K562 (cell line): Measurements from ENCODE around the gene TAF15. TPM values are rescaled to one million over a fixed set of nuclear protein-coding genes. Genes with fewer than 3 reads are reported as not detected.

Experiments
- EHMT2 ChIP-seq: fragments of 450-650 bp; IDR thresholded peaks from 2 replicates; pipeline ENCODE4 v1.6.1; 2018; ENCODE audit warnings: antibody characterized with exemption
- FOSL1 ChIP-seq: fragments of 200-800 bp; sonication (Bioruptor generic); conservative IDR thresholded peaks from 2 replicates; pipeline ENCODE4 v1.6.1; 2016; ENCODE audit warnings: missing genetic modification characterization, missing compliant biosample characterization
- FOXK1 ChIP-seq: sonication (generic); formaldehyde crosslinking; IDR thresholded peaks from 2 replicates; pipeline ENCODE4 v1.8.0; 2022; ENCODE audit warnings: missing genetic modification reagents, mild to moderate bottlenecking, borderline replicate concordance
- RFX1 ChIP-seq: fragments of 450-650 bp; IDR thresholded peaks from 2 replicates; pipeline ENCODE4 v1.6.1; 2016; ENCODE audit warnings: mild to moderate bottlenecking, moderate library complexity
- ZNF197 ChIP-seq: fragments of 200-800 bp; sonication (Bioruptor generic); IDR thresholded peaks from 2 replicates; pipeline ENCODE4 v1.6.1; 2016; ENCODE audit warnings: low read depth, missing genetic modification characterization, missing compliant biosample characterization
- ZNF253 ChIP-seq: fragments of 250-450 bp; sonication (Bioruptor Pico); conservative IDR thresholded peaks from 2 replicates; pipeline ENCODE4 v1.6.1; 2021; ENCODE audit warnings: mild to moderate bottlenecking
- ZNF274 ChIP-seq: IDR thresholded peaks from 2 replicates; pipeline ENCODE4 v1.6.1; 2011; ENCODE audit warnings: low read depth, mild to moderate bottlenecking, low read length, moderate library complexity, borderline replicate concordance
- polyA plus RNA-seq, 8 experiments: library from polyadenylated mRNA; depleted of rRNA in 4 of 8; stranded (reverse) in 5 of 8; unstranded in 3 of 8; fragments of >200 nt; fragmentation: Nextera tagmentation in 2 of 8; fragmentation: Illumina TruSeq in 1 of 8; extraction: Ambion mirVana in 2 of 8; extraction: Trizol in 1 of 8; gene quantifications; 2 replicates each; pipeline versions ENCODE4 v1.2.1 to v1.2.3, GENCODE V29; 2011 to 2014; ENCODE audit warnings: inconsistent platforms in 1 of 8, missing spikeins in 1 of 8
- total RNA-seq, 7 experiments: library from RNA; depleted of rRNA in 6 of 7; stranded (reverse); fragments of >200 nt in 6 of 7; fragmentation: Illumina TruSeq in 2 of 7; extraction: Trizol in 2 of 7; gene quantifications; 2 replicates each; pipeline versions ENCODE4 v1.2.1 to v1.2.3, GENCODE V29; 2011 to 2021; ENCODE audit warnings: low replicate concordance in 1 of 7
- TF ChIP-seq, protein P1 (sequence below): fragments of 250-450 bp; sonication (Bioruptor Pico); IDR thresholded peaks from 2 replicates; pipeline ENCODE4 v1.4.0; 2020
- TF ChIP-seq, protein P2 (sequence below): IDR thresholded peaks from 2 replicates; pipeline ENCODE4 v1.6.1; 2011; ENCODE audit not compliant: insufficient read length; ENCODE audit errors: extremely low read depth
- TF ChIP-seq, protein P3 (sequence below): IDR thresholded peaks from 2 replicates; pipeline ENCODE4 v1.6.1; 2011; ENCODE audit warnings: borderline replicate concordance, low read depth, mild to moderate bottlenecking, moderate library complexity, low read length; ENCODE audit not compliant: insufficient read depth, poor library complexity, severe bottlenecking

TAF15 gene
- total and polyA plus RNA-seq, 9 of the 15 experiments (the other 6 are each of a cell fraction or from before 2014, with no cell fraction given): 4.1 to 272 (median 56.8) TPM

DNA sequence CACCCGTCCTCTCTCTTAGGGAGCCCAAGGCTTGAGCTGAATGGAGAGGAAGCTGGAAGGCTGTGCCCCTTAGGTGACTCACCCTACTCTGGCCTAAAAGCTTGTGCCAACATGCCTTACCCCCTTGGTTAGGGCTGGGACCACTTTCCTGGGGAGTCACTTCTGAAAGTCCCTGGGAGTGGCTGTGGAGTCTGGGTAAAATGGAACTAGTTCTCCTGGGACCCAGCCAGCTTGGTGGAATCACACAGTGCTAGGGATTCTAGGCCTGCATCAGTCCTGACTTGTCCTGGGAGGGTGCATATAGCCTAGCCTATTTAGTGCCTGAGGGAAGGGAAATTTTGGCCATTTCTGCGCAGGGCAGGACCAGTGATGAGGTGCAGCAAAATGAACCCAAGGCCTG lies 24.4 kb upstream of the TAF15 start (continued):
- TF ChIP-seq, protein P1, sequence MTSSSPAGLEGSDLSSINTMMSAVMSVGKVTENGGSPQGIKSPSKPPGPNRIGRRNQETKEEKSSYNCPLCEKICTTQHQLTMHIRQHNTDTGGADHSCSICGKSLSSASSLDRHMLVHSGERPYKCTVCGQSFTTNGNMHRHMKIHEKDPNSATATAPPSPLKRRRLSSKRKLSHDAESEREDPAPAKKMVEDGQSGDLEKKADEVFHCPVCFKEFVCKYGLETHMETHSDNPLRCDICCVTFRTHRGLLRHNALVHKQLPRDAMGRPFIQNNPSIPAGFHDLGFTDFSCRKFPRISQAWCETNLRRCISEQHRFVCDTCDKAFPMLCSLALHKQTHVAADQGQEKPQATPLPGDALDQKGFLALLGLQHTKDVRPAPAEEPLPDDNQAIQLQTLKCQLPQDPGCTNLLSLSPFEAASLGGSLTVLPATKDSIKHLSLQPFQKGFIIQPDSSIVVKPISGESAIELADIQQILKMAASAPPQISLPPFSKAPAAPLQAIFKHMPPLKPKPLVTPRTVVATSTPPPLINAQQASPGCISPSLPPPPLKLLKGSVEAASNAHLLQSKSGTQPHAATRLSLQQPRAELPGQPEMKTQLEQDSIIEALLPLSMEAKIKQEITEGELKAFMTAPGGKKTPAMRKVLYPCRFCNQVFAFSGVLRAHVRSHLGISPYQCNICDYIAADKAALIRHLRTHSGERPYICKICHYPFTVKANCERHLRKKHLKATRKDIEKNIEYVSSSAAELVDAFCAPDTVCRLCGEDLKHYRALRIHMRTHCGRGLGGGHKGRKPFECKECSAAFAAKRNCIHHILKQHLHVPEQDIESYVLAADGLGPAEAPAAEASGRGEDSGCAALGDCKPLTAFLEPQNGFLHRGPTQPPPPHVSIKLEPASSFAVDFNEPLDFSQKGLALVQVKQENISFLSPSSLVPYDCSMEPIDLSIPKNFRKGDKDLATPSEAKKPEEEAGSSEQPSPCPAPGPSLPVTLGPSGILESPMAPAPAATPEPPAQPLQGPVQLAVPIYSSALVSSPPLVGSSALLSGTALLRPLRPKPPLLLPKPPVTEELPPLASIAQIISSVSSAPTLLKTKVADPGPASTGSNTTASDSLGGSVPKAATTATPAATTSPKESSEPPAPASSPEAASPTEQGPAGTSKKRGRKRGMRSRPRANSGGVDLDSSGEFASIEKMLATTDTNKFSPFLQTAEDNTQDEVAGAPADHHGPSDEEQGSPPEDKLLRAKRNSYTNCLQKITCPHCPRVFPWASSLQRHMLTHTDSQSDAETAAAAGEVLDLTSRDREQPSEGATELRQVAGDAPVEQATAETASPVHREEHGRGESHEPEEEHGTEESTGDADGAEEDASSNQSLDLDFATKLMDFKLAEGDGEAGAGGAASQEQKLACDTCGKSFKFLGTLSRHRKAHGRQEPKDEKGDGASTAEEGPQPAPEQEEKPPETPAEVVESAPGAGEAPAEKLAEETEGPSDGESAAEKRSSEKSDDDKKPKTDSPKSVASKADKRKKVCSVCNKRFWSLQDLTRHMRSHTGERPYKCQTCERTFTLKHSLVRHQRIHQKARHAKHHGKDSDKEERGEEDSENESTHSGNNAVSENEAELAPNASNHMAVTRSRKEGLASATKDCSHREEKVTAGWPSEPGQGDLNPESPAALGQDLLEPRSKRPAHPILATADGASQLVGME (CRISPR knock-in tag): no peak
- TF ChIP-seq FOXK1: no peak
- TF ChIP-seq ZNF274: no peak
- no peak for TF ChIP-seq FOSL1 (tag)
- TF ChIP-seq, protein P2, sequence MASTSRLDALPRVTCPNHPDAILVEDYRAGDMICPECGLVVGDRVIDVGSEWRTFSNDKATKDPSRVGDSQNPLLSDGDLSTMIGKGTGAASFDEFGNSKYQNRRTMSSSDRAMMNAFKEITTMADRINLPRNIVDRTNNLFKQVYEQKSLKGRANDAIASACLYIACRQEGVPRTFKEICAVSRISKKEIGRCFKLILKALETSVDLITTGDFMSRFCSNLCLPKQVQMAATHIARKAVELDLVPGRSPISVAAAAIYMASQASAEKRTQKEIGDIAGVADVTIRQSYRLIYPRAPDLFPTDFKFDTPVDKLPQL: no peak
- no peak for TF ChIP-seq ZNF197 (CRISPR knock-in tag)
- no peak for TF ChIP-seq ZNF253 (CRISPR knock-in tag)
- TF ChIP-seq EHMT2: no peak
- no peak for TF ChIP-seq RFX1
- TF ChIP-seq, protein P3, sequence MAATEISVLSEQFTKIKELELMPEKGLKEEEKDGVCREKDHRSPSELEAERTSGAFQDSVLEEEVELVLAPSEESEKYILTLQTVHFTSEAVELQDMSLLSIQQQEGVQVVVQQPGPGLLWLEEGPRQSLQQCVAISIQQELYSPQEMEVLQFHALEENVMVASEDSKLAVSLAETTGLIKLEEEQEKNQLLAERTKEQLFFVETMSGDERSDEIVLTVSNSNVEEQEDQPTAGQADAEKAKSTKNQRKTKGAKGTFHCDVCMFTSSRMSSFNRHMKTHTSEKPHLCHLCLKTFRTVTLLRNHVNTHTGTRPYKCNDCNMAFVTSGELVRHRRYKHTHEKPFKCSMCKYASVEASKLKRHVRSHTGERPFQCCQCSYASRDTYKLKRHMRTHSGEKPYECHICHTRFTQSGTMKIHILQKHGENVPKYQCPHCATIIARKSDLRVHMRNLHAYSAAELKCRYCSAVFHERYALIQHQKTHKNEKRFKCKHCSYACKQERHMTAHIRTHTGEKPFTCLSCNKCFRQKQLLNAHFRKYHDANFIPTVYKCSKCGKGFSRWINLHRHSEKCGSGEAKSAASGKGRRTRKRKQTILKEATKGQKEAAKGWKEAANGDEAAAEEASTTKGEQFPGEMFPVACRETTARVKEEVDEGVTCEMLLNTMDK: no peak
- TF ChIP-seq, all 486 proteins: peak for 0
